Activated CD8-positive, alpha-beta T cell treated with anti-CD3 and anti-CD28 coated beads for 36 hours (primary cell): ENCODE measurements around the gene PARP12. TPM values are rescaled to one million over a fixed set of nuclear protein-coding genes. Genes with fewer than 3 reads are reported as not detected.

ENCODE experiments used
- ATAC-seq: fragments of 200-7000 bp; cut with Tn5 transposase; one replicate; pipeline ENCODE4 v1.10.0; 2021; ENCODE audit warnings: mild to moderate bottlenecking, moderate library complexity
- CTCF ChIA-PET: fragments of 350-600 bp; sonication (Branson Sonifier 250); formaldehyde crosslinking; loops from one replicate; lab custom pipeline; 2021; ENCODE audit warnings: antibody characterized with exemption; lab: Charles Lee
- POLR2A ChIA-PET: fragments of 350-600 bp; sonication (Branson Sonifier 250); formaldehyde crosslinking; loops from one replicate; lab custom pipeline; 2021; ENCODE audit warnings: antibody characterized with exemption; lab: Charles Lee
- DNase-seq: peaks from one replicate; pipeline ENCODE4 v3.0.0-alpha.2; 2020
- H3K27ac Mint-ChIP-seq: one replicate; pipeline ENCODE4 v1.8.0; 2021; ENCODE audit warnings: mild to moderate bottlenecking, mixed read lengths
- H3K27me3 Mint-ChIP-seq: one replicate; pipeline ENCODE4 v1.8.0; 2021; ENCODE audit warnings: mixed read lengths
- H3K36me3 Mint-ChIP-seq: one replicate; pipeline ENCODE4 v1.8.0; 2021; ENCODE audit warnings: low read depth, mixed read lengths
- H3K4me1 Mint-ChIP-seq: one replicate; pipeline ENCODE4 v1.8.0; 2021; ENCODE audit warnings: low read depth, mixed read lengths
- H3K4me3 Mint-ChIP-seq: one replicate; pipeline ENCODE4 v1.8.0; 2021; ENCODE audit warnings: mild to moderate bottlenecking, moderate library complexity, mixed read lengths
- H3K9me3 Mint-ChIP-seq: one replicate; pipeline ENCODE4 v1.8.0; 2021; ENCODE audit warnings: mixed read lengths
- CTCF ChIP-seq: fragments of 200-600 bp; IDR thresholded peaks from one replicate; pipeline ENCODE4 v1.8.0; 2022; ENCODE audit warnings: antibody characterized with exemption, mild to moderate bottlenecking
- intact Hi-C: fragments of 100-400 bp; cut with micrococcal nuclease; formaldehyde crosslinking; loops from one replicate; pipeline ENCODE4 v1.10.0; 2022
- total RNA-seq, 2 experiments: library from RNA; stranded (reverse); gene quantifications; one replicate each; pipeline ENCODE4 v1.2.3, GENCODE V29; 2021

PARP12 gene
- total RNA-seq, 2 experiments from 2014 or later = 29.5 to 29.9 TPM

- no peak for DNase-seq
- Mint-ChIP-seq H3K27ac (no peak overlapping the region), H3K4me3 (no peak overlapping the region), H3K36me3 (no peaks in the 10 kb centered on the region), H3K4me1 (peaks cover 10% of the 10 kb centered on the region), H3K27me3 (no peaks in the 10 kb centered on the region), H3K9me3 (no peaks in the 10 kb centered on the region)
- no peak for TF ChIP-seq CTCF
- CTCF ChIA-PET = no interaction called here
- intact Hi-C loops = no loop called here
- POLR2A ChIA-PET = interaction anchor here (0.5 kb wide), 1 partner anchor 162 kb away, joined by 3 read pairs; no protein-coding TSS in a partner anchor
- no peak for ATAC-seq
Observed at GRCh38 chr7:139982927-139983920, 79.5 kb downstream of the PARP12 start.

GRCh38 chr7:139981511-139981895, 81.2 kb downstream of the PARP12 start:
- DNase-seq (no peak), ATAC-seq (no peak)
- CTCF ChIA-PET = interaction anchor here (0.6 kb wide), 1 partner anchor 547 kb away, joined by 3 read pairs; no protein-coding TSS in a partner anchor
- no peak for TF ChIP-seq CTCF
- Mint-ChIP-seq H3K27ac (no peak overlapping the region), H3K36me3 (no peaks in the 10 kb centered on the region), H3K9me3 (no peaks in the 10 kb centered on the region), H3K27me3 (no peaks in the 10 kb centered on the region), H3K4me1 (peaks cover 12% of the 10 kb centered on the region), H3K4me3 (no peak overlapping the region)
- intact Hi-C loops = no loop called here
- POLR2A ChIA-PET = no interaction called here

- H3K27me3 Mint-ChIP-seq = no peaks in the 10 kb centered on the region
- ATAC-seq = no peak
- H3K4me3 Mint-ChIP-seq = no peak overlapping the region
- no peak for TF ChIP-seq CTCF
- ChIA-PET POLR2A (interaction anchor here (0.6 kb wide), 1 partner anchor 555 kb away, joined by 3 read pairs; no protein-coding TSS in a partner anchor), CTCF (interaction anchor here (1.3 to 2.0 kb wide), 2 partner anchors 11 to 14 kb away, joined by 3 to 6 read pairs; no protein-coding TSS in a partner anchor)
- intact Hi-C loops = no loop called here
- no peaks in the 10 kb centered on the region for H3K9me3 Mint-ChIP-seq
- H3K27ac Mint-ChIP-seq = no peak overlapping the region
- peaks cover 12% of the 10 kb centered on the region for H3K4me1 Mint-ChIP-seq
- no peaks in the 10 kb centered on the region for H3K36me3 Mint-ChIP-seq
- DNase-seq = peak; percentile 21
Observed at GRCh38 chr7:139976838-139977656, 85.7 kb downstream of the PARP12 start.

GRCh38 chr7:139976055-139976837, 86.5 kb downstream of the PARP12 start:
- no peak overlapping the region for H3K4me3 Mint-ChIP-seq
- CTCF ChIA-PET = interaction anchor here (1.3 to 2.0 kb wide), 2 partner anchors 12 to 330 kb away, joined by 3 to 6 read pairs; no protein-coding TSS in a partner anchor

More at GRCh38 chr7:139976055-139976837, 86.5 kb downstream of the PARP12 start:
- ATAC-seq = no peak
- DNase-seq = no peak
- no peaks in the 10 kb centered on the region for H3K27me3 Mint-ChIP-seq
- no peaks in the 10 kb centered on the region for H3K36me3 Mint-ChIP-seq
- peaks cover 12% of the 10 kb centered on the region for H3K4me1 Mint-ChIP-seq
- H3K9me3 Mint-ChIP-seq = no peaks in the 10 kb centered on the region
- no peak overlapping the region for H3K27ac Mint-ChIP-seq
- POLR2A ChIA-PET = interaction anchor here (0.6 kb wide), 1 partner anchor 597 kb away, joined by 4 read pairs; no protein-coding TSS in a partner anchor
- intact Hi-C loops = no loop called here
- TF ChIP-seq CTCF = no peak
